K562 (cell line): ENCODE data around the gene WDR1. TPM values are rescaled to one million over a fixed set of nuclear protein-coding genes. Genes with fewer than 3 reads are reported as not detected.

Source experiments
- CLOCK ChIP-seq: fragments of 250-450 bp; sonication (Bioruptor Pico); IDR thresholded peaks from 2 replicates; pipeline ENCODE4 v1.4.0; 2020; ENCODE audit warnings: mild to moderate bottlenecking, moderate library complexity, borderline replicate concordance
- GABPB2 ChIP-seq: fragments of 250-450 bp; sonication (Bioruptor Pico); conservative IDR thresholded peaks from 2 replicates; pipeline ENCODE4 v1.5.1; 2021; ENCODE audit warnings: mild to moderate bottlenecking
- OTX1 ChIP-seq: fragments of 450-650 bp; formaldehyde crosslinking; IDR thresholded peaks from 2 replicates; pipeline ENCODE4 v1.4.0; 2022; ENCODE audit warnings: mild to moderate bottlenecking
- PCBP2 ChIP-seq: fragments of 200-400 bp; formaldehyde crosslinking; IDR thresholded peaks from 2 replicates; pipeline ENCODE4 v1.6.1; 2018; ENCODE audit warnings: low read length, low read depth, mild to moderate bottlenecking, moderate library complexity; ENCODE audit not compliant: poor library complexity, severe bottlenecking
- SNRNP70 ChIP-seq: fragments of 200-400 bp; formaldehyde crosslinking; optimal IDR thresholded peaks from 2 replicates; pipeline ENCODE3; 2017; ENCODE audit warnings: low read depth, low read length
- ZC3H11A ChIP-seq: IDR thresholded peaks from 2 replicates; pipeline ENCODE4 v1.6.1; 2012; ENCODE audit warnings: low read depth, low read length, improper control_type of control experiment
- polyA plus RNA-seq, 8 experiments: library from polyadenylated mRNA; depleted of rRNA in 4 of 8; stranded (reverse) in 5 of 8; unstranded in 3 of 8; fragments of >200 nt; fragmentation: Nextera tagmentation in 2 of 8; fragmentation: Illumina TruSeq in 1 of 8; extraction: Ambion mirVana in 2 of 8; extraction: Trizol in 1 of 8; gene quantifications; 2 replicates each; pipeline versions ENCODE4 v1.2.1 to v1.2.3, GENCODE V29; 2011 to 2014; ENCODE audit warnings: inconsistent platforms in 1 of 8, missing spikeins in 1 of 8
- total RNA-seq, 7 experiments: library from RNA; depleted of rRNA in 6 of 7; stranded (reverse); fragments of >200 nt in 6 of 7; fragmentation: Illumina TruSeq in 2 of 7; extraction: Trizol in 2 of 7; gene quantifications; 2 replicates each; pipeline versions ENCODE4 v1.2.1 to v1.2.3, GENCODE V29; 2011 to 2021; ENCODE audit warnings: low replicate concordance in 1 of 7

WDR1 gene
- total and polyA plus RNA-seq, 9 of the 15 experiments (the other 6 are each of a cell fraction or from before 2014, with no cell fraction given), result 16.1 to 213 (median 125) TPM

DNA sequence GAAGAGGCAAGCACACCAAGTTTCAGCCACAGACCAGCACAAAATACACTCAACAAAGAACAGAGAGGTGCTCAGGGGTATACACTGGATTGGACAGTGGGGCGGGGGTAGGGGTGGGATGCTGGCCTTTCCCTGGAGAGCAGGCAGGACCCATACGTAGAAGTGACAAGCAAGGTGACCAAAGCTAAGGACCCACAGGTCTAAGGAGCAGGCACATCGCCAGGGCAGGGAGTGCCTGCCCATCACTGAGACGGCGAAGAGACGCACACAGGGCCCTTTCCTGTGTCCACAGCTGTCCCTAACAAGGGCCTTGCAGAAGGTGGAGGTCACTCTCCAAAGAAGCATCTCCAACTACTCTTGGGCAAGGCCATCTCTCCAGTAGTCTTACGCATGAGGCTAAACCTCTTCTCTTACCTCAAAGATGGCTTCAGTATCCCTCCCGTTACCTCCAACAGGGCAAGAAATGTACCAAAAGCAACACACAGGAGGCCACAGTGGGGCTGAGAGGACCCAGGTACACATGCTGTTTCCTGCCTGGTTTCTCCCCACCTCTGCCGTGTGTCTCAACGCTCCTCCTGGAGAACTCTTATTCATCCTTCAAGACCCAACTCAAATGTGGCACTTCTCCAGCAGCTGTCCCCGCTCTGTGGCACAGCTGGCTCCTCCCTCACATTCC is 6.5 kb downstream of the WDR1 start (continued):
- TF ChIP-seq ZC3H11A, result no peak
- TF ChIP-seq GABPB2, result no peak
- TF ChIP-seq OTX1 (CRISPR knock-in tag), result no peak
- no peak for TF ChIP-seq PCBP2
- no peak for TF ChIP-seq SNRNP70
- no peak for TF ChIP-seq CLOCK (CRISPR knock-in tag)
